ENCODE results near the gene GAREM1. TPM values are rescaled to one million over a fixed set of nuclear protein-coding genes. Genes with fewer than 3 reads are reported as not detected.

GAREM1 gene
- total RNA-seq, 1 experiment from 2014 or later = 1.8 TPM

DNA sequence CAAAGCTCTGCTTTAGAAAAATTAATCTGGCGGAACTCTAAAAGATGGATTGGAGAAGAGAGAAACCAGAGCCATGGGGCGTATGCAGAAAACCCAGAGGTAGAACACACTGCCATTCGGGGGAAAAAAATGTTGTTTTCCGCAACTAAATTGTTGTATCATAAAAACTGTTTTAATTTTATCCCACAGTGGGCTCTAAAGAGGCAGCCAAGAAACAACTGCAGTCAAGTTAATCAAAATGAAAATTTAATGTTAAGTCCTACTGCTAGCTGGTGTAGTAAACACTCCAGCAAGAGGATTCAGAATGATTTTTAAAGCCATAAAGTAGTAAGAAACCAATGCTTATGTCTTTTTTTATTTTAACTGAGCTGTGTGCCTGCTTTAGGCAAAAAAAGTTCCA lies 69.1 kb downstream of the GAREM1 start:
- Histone ChIP-seq H2AFZ (ENCODE audit: low read length) (no peak overlapping the region), H3K27me3 (ENCODE audit: low read length) (no peaks in the 10 kb centered on the region), H3K4me2 (ENCODE audit: low read length) (no peak overlapping the region), H3K9ac (ENCODE audit: low read length) (no peak overlapping the region), H3F3A (ENCODE audit: low read length, unreplicated experiment) (no peaks in the 10 kb centered on the region), H3K4me3 (ENCODE audit: low read length) (no peak overlapping the region), H3K9me2 (replicated peaks; ENCODE audit: low read length) (no peaks in the 10 kb centered on the region), H3K79me2 (ENCODE audit: low read length) (no peaks in the 10 kb centered on the region), H3K9me3 (ENCODE audit: low read length) (no peaks in the 10 kb centered on the region), H4K20me1 (ENCODE audit: low read length) (no peaks in the 10 kb centered on the region), H3K36me3 (ENCODE audit: low read depth, low read length) (no peaks in the 10 kb centered on the region), H3K27ac (ENCODE audit: low read length) (no peak overlapping the region), H3K4me1 (ENCODE audit: insufficient read depth, low read length) (no peaks in the 10 kb centered on the region)
- TF ChIP-seq EZH2 (IDR thresholded peaks at IDR 0.05; ENCODE audit: low read length, unreplicated experiment) (no peak), EZH2phosphoT487 (IDR thresholded peaks at IDR 0.05; ENCODE audit: borderline replicate concordance, low read length) (no peak)
- TF ChIP-seq, protein P1, sequence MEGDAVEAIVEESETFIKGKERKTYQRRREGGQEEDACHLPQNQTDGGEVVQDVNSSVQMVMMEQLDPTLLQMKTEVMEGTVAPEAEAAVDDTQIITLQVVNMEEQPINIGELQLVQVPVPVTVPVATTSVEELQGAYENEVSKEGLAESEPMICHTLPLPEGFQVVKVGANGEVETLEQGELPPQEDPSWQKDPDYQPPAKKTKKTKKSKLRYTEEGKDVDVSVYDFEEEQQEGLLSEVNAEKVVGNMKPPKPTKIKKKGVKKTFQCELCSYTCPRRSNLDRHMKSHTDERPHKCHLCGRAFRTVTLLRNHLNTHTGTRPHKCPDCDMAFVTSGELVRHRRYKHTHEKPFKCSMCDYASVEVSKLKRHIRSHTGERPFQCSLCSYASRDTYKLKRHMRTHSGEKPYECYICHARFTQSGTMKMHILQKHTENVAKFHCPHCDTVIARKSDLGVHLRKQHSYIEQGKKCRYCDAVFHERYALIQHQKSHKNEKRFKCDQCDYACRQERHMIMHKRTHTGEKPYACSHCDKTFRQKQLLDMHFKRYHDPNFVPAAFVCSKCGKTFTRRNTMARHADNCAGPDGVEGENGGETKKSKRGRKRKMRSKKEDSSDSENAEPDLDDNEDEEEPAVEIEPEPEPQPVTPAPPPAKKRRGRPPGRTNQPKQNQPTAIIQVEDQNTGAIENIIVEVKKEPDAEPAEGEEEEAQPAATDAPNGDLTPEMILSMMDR (conservative IDR thresholded peaks at IDR 0.05; ENCODE audit: low read depth, low read length) = no peak
- DNase-seq (no peak), ATAC-seq (no peak)
- ChIA-PET CTCF (no interaction called here), POLR2A (ENCODE audit: unreplicated experiment) (no interaction called here)
- intact Hi-C loops (cut with micrococcal nuclease) = no loop called here
- no TSS peak for BruUV-seq (replicated peaks)

DNA sequence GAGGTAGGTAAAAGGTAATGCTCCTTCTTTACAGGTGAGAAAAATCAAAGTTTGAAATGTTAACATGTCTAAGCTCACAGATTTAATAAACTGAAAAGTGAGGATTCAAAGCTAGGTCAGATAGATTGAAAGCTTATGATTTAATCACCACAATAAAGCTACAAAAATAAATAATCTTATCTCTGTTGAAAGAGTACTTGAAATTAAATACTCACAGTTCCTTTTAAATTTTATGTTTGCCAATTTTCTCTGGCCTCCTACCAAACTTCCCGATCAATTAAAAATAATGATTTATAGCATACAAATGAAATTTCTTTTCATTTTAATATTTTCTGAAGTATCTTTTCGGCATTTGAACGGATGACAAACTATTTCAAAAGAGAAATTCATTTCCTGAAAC lies 77.3 kb downstream of the GAREM1 start:
- no peak overlapping the region for H3K4me2 ChIP-seq (ENCODE audit: low read length)
- H3K4me3 ChIP-seq (ENCODE audit: low read length) = no peak overlapping the region
- H2AFZ ChIP-seq (ENCODE audit: low read length) = no peak overlapping the region
- BruUV-seq (replicated peaks) = no TSS peak
- H3K27ac ChIP-seq (ENCODE audit: low read length) = no peak overlapping the region
- no peaks in the 10 kb centered on the region for H3F3A ChIP-seq (ENCODE audit: low read length, unreplicated experiment)
- no peaks in the 10 kb centered on the region for H4K20me1 ChIP-seq (ENCODE audit: low read length)
- no peaks in the 10 kb centered on the region for H3K9me2 ChIP-seq (replicated peaks; ENCODE audit: low read length)
- no peaks in the 10 kb centered on the region for H3K9me3 ChIP-seq (ENCODE audit: low read length)
- no peaks in the 10 kb centered on the region for H3K79me2 ChIP-seq (ENCODE audit: low read length)
- intact Hi-C loops (cut with micrococcal nuclease) = no loop called here
- H3K9ac ChIP-seq (ENCODE audit: low read length) = no peak overlapping the region
- TF ChIP-seq, protein P1 (conservative IDR thresholded peaks at IDR 0.05; ENCODE audit: low read depth, low read length) = no peak
- TF ChIP-seq EZH2phosphoT487 (IDR thresholded peaks at IDR 0.05; ENCODE audit: borderline replicate concordance, low read length) (no peak), EZH2 (IDR thresholded peaks at IDR 0.05; ENCODE audit: low read length, unreplicated experiment) (no peak)
- ChIA-PET CTCF (no interaction called here), POLR2A (ENCODE audit: unreplicated experiment) (no interaction called here)
- no peaks in the 10 kb centered on the region for H3K4me1 ChIP-seq (ENCODE audit: insufficient read depth, low read length)
- no peaks in the 10 kb centered on the region for H3K36me3 ChIP-seq (ENCODE audit: low read depth, low read length)
- DNase-seq (no peak), ATAC-seq (no peak)
- no peaks in the 10 kb centered on the region for H3K27me3 ChIP-seq (ENCODE audit: low read length)

DNA sequence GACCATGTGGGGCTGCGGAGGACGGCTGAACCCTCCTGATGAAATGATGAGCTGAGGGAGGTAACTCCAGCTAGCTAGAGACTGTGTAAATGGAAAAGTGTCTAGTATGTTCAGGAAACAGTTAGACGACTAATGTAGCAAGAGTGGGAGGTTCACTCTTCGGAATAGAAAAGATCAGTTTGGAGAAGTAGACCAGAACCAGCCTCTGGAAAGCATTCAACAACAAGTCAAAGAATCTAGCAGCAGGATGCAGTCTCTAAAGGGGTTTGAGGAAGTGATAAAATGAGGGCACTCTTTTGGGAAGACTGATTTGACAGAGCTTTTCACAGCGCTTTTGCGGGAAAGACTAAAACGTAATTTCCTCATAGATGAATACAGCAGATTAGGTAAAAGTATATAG lies 79.6 kb downstream of the GAREM1 start:
- BruUV-seq (replicated peaks) = no TSS peak
- H3K4me2 ChIP-seq (ENCODE audit: low read length) = no peak overlapping the region
- no peaks in the 10 kb centered on the region for H3K4me1 ChIP-seq (ENCODE audit: insufficient read depth, low read length)
- H3F3A ChIP-seq (ENCODE audit: low read length, unreplicated experiment) = no peaks in the 10 kb centered on the region
- no peaks in the 10 kb centered on the region for H4K20me1 ChIP-seq (ENCODE audit: low read length)
- H3K9ac ChIP-seq (ENCODE audit: low read length) = no peak overlapping the region
- no peaks in the 10 kb centered on the region for H3K27me3 ChIP-seq (ENCODE audit: low read length)
- no peak for TF ChIP-seq EZH2phosphoT487 (IDR thresholded peaks at IDR 0.05; ENCODE audit: borderline replicate concordance, low read length)
- TF ChIP-seq, protein P1 (conservative IDR thresholded peaks at IDR 0.05; ENCODE audit: low read depth, low read length) = no peak
- TF ChIP-seq EZH2 (IDR thresholded peaks at IDR 0.05; ENCODE audit: low read length, unreplicated experiment) = no peak
- no peaks in the 10 kb centered on the region for H3K9me2 ChIP-seq (replicated peaks; ENCODE audit: low read length)
- H3K9me3 ChIP-seq (ENCODE audit: low read length) = no peaks in the 10 kb centered on the region
- no peaks in the 10 kb centered on the region for H3K79me2 ChIP-seq (ENCODE audit: low read length)
- H3K4me3 ChIP-seq (ENCODE audit: low read length) = no peak overlapping the region
- POLR2A ChIA-PET (ENCODE audit: unreplicated experiment) = no interaction called here
- CTCF ChIA-PET = no interaction called here
- H3K36me3 ChIP-seq (ENCODE audit: low read depth, low read length) = no peaks in the 10 kb centered on the region
- no peak overlapping the region for H2AFZ ChIP-seq (ENCODE audit: low read length)
- ATAC-seq (no peak), DNase-seq (no peak)
- no peak overlapping the region for H3K27ac ChIP-seq (ENCODE audit: low read length)
- intact Hi-C loops (cut with micrococcal nuclease) = no loop called here
